Measurements from ENCODE around the gene SIDT2.
A peak's percentile ranks its signal among the peaks of the same experiment; 100 is the strongest.
"Not testable (repeated sequence)": the region's sequence is repeated elsewhere in the genome, so short reads cannot be mapped to it uniquely, and the experiment has no call there.

Gene SIDT2

GRCh38 chr11:117178210-117179034 is at the start of gene SIDT2:
Gene SIDT2, plus strand, starts transcription at chr11:117178743. Its CDS starts 521 bp downstream, at chr11:117179264.
- peak; percentile 88 to 92 for DNase-seq

- not testable (repeated sequence) for DNase-seq
Measured at GRCh38 chr11:117130396-117130795, 48.1 kb upstream of the SIDT2 start.

- DNase-seq = no peak
Measured at GRCh38 chr11:117130879-117131278, 47.7 kb upstream of the SIDT2 start.

DNA sequence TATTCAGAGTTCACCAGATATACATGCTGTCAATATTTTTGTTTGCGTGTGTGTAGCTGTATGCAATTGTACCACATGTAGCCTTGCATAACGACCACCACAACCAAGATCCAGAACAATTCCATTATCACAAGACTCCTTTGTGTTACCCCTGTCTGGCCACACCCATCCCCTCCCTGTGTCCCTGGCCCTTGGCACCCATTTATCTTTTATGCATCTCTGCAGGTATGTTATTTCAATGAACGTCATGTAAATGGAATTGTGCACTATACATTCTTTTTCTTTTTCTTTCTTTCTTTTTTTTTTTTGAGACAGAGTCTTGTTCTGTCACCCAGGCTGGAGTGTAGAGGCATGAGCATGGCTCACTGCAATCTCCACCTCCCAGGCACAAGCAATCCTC is 44.1 kb upstream of the SIDT2 start:
- no peak for DNase-seq

GRCh38 chr11:117134979-117135378 is 43.6 kb upstream of the SIDT2 start:
- DNase-seq = not testable (repeated sequence)

GRCh38 chr11:117137223-117138086 is 41.1 kb upstream of the SIDT2 start:
- DNase-seq = not testable (repeated sequence)

GRCh38 chr11:117143390-117143789 is 35.2 kb upstream of the SIDT2 start:
- DNase-seq = peak in 1 of 2 donors; percentile 27

DNA sequence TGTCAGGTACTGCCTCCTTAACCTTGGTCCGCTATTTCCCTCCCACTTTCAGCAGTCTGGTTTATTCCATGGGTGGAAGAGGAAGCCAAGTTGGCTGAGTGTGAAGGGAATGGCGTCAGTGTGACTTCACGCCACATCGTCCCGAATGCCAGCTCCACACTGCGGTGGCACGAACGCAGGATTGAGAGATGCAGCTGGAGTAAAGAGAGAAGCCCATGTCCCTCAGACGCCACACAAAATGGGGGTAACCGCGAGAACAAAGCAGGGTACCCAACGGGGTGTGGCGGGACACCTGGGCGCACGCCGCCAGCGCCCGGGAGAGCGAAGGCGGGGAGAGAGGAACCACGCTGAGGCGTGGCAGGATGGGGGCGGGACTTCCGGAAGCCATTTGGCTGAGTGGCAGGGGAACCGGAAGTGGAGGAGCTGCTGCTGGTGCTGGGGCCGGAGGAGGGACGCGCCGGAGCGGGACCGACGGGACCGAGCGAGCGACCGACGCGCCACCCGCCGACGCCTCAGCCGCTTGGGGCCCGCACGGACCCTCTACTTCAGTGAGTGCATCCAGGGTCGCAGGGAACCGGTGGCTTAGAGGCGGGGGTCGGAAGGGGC is 34.6 kb upstream of the SIDT2 start, which contains the start of gene PAFAH1B2:
PAFAH1B2 (plus strand) TSS at position 417 of the 606 bp plus-strand sequence. CDS start 8,161 bp downstream, outside the sequence.
- peak; percentile 91 to 95 for DNase-seq

DNA sequence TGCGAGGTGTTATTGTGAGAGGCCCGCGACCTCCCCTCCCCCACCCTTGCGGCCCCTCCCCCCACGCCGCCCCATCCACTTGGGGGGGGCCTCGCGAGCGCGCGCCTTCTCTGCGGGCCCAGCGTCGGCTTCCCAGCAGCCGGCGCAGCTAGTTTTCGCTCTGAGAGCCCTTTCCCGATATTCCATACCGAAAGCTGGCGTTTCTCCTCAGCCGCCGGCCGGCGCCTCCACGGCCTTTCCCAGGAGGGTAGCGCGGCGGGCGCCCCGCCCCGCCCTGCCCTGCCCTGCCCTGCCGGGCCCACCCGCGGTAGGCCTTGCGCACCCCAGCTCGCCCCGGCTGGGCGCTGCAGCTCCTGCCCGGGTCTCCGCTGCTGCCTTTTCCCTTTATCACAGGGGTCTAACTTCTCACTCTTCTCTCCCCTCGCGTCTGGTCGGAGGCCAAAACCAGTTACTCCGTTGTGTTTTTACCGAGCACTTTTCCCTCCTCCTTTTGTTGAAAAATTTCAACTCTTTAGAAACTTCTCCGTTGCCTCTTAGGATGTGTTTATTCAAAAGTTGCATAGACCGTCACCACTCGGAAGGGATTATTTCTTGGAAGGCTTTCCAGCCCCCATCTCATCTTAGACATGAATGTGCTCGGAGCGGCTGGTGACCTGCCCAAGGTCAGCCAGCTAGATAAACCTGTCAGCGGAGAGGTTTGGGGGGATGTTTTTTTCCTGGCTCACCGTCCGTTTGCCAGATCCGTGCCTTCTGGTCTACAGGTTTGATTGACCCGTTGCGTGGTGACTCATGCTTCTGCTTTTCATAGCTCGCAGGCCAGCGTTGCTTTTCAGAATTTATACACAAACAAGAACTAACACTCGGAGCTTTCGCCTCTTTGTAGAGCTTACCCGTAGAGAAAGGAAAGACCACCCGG is 33.8 kb upstream of the SIDT2 start:
- peak in 1 of 2 donors; percentile 55 for DNase-seq

DNA sequence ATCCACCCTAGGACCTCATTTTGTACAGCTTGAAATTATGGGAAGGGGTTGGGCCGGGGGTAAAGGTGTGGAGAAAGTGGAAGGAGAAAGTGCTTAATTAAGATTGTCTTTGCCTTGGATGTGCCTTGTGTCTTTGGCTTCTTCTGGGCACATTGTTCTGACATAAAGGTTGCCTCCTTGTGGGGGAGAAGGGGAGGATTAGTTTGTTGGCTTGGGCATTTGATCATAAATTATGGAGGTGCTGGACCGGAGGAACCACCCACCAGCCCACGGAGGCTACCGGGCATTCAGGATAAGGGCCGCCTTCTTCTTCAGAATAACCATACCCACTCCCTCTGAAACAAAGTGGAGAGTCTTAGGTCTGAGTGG is 33.2 kb upstream of the SIDT2 start:
- DNase-seq = no peak

- no peak for DNase-seq
Measured at GRCh38 chr11:117146521-117146920, 32.0 kb upstream of the SIDT2 start.

DNA sequence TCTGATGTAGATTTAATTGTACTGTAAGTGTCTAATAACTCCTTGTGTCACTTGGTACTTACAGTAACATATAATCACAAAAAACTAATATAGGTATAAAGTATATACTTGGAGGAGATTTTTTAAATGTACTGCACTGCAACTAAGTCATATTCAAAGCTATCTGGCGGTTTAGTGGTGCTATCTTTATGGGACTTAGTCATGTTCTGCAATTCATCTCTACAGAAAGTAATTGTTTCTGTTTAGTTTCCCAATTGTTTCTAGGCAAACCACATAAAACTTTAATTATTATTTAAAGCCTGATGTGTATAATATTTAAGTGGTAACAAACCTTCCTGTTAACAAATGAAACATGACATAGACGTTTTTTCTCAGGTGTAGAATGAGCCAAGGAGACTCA is 26.5 kb upstream of the SIDT2 start:
- no peak for DNase-seq

DNA sequence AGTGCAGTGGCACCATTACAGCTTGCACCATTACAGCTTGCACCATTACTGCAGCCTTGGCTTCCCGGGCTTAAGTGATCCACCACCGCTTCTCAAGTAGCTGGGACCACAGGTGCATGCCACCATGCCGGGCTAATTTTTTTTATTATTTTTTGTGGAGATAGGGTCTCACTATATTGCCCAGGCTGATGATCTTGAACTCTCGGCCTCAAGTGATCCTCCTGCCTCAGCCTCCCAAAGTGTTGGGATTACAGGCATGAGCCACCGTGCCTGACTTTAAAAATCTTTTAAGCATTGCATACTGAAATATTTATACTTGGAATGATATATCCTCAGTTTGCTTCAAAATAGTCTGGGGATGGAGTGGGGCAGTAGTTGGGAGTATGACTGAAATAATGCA is 24.1 kb upstream of the SIDT2 start:
- no peak for DNase-seq

GRCh38 chr11:117157507-117157906 is 21.0 kb upstream of the SIDT2 start:
- no peak for DNase-seq

DNA sequence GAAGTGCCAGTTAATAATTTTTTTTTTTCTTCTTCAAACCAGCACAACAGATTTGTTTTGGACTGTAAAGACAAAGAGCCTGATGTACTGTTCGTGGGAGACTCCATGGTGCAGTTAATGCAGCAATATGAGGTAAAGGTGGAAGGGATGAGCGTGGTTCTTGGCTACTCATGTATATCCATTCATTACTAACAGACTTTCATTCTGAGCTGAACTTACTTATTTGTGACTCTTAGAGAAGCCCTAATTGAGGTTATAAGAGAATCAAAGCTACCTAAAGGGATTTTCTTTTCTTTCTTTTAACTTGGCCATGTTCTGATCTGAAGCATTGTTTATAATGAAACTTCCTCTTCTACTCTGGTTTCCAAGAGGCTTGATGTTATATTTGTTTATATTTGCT is 18.7 kb upstream of the SIDT2 start:
- DNase-seq = no peak

DNA sequence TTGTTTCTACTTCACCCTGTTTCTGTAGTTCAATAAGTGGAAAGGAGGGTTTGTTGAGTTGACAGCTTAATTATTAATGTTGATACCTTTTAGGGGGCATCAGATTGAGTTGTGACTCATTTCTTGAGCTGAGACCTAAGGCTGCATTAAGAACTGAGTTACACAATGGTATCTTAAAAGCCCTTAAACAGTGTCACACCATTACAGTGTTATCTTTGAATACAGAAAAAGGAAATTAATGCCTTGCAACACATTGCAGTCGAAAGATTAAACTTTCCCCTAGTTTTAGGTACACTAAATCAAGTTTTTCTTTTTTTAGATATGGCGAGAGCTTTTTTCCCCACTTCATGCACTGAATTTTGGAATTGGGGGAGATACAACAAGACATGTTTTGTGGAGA is 17.7 kb upstream of the SIDT2 start:
- DNase-seq = no peak

DNA sequence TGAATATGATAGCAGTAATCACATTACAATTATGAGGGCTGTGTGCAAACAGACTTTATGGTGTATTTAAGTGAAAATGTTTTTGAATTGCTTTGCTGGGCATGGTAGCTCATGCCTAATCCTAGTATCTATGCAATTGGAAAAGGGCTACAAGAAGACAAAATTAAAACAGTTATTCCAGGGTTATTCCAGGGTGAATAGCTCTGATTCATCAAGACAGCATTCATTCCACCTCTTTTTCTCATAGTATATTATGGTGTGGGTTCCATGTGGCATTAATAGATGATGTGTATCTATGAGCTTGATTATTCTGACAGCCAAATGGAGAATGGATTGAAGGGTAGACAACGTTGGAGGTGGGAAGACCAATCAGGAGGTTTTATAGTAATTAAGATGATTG is 12.1 kb upstream of the SIDT2 start:
- no peak for DNase-seq

- no peak for DNase-seq
Measured at GRCh38 chr11:117169736-117170135, 8.8 kb upstream of the SIDT2 start.

DNA sequence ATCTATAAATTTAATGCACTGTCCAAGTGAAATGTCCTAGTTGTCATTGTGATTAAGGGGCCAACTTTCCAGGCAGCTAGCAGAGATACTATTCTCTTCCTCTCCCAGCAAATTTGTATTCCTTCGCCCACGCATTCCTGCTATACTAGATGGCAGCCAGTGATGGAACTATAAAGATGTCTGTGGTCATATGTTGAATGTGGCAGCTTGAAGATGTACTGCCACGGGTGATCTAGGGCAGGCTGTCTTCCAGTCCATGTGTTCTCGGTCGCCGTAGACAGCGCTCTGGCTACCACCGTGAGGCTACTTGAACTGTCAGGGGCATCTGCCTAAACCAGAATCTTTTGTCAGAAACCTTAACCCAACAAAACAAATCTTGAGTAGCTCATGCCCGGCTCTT is 8.3 kb upstream of the SIDT2 start:
- no peak for DNase-seq

DNA sequence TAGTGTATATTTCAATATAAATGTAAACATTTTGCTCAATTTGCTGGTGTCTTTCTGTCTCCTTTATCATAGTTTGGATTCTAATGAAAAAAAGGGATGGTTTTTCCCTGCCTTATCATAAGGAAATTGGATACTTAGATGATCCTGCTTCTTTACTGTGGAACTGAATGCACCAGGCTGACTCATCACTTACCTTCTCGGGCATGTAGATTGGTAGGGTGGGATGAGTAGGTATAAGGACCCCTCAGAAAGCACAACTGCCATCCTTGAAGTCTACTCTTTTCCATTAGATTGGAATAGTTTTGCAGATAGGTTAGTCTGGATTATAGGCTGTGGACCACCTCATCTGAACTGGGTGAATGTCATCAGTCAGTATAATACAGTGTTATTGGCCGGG is 7.5 kb upstream of the SIDT2 start:
- DNase-seq = no peak

GRCh38 chr11:117171404-117172061 is 7.0 kb upstream of the SIDT2 start:
- no peak for DNase-seq

Measured in hippocampal formation (tissue), 2 donors.